Ammon's horn (tissue), 1 donor: ENCODE data around the gene CYSLTR2.
"Not testable (repeated sequence)": the region's sequence is repeated elsewhere in the genome, so short reads cannot be mapped to it uniquely, and the experiment has no call there.

Experiments
- DNase-seq: peaks from one replicate; pipeline ENCODE4 v3.0.0-alpha.2; 2016; ENCODE audit warnings: low spot score

The CYSLTR2 gene

DNA sequence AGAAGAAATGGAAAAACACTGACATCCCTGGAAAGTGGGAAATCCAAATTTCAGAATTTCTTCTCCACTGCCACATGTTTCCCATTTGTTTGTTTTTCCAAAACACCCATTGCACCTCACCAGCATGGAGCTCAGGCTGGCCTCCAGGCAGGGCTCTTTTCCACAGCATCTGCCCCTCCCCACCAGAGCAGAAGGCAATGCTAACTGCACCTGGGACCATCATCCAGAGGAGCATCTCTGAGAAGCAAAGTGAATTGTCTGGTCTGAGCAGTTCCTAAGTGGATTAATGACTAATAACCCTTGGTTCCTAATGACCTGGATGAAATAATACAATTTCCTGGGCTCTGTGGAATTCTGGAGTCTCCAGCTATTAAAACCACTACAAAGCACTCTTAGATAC, 8.8 kb upstream of the CYSLTR2 start:
- no peak for DNase-seq

DNA sequence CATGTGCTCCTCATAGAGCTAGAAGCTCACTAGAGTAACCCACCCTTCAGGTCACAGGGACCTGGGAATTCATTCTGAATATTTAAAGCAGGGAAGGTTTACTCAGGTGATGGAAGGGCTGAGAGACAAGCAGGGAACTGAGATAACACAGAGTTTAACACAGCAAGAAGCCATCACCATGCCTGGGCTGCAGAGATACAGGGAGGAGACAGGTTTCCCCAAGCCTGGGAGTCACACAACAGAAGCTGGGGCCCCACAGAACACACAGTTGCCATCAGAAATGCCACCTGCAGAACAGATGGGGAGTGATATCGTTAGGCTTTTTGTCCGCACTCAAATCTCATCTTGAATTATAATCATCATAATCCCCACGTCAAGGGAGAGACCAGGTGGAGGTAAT, 7.9 kb upstream of the CYSLTR2 start:
- DNase-seq: no peak

DNA sequence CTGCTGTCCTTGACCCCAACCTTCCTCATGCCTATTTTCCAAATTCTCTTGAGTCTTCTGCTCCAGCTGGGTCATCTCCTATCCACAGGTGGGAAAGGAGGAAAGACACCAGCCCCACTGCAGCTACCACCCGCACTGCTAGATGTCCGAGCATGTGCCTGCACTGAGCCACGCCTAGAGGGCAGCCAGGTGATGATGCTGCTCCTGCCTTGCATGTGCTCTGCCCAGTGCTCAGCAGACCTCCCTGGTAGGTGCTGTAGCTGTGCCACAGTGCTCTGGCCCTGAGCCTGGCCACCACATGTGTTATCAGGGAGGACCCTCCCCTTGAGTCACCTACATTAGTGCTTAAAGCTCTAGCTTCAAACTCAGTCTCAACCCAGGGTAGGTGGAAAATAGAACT, 6.9 kb upstream of the CYSLTR2 start:
- DNase-seq: no peak

DNA sequence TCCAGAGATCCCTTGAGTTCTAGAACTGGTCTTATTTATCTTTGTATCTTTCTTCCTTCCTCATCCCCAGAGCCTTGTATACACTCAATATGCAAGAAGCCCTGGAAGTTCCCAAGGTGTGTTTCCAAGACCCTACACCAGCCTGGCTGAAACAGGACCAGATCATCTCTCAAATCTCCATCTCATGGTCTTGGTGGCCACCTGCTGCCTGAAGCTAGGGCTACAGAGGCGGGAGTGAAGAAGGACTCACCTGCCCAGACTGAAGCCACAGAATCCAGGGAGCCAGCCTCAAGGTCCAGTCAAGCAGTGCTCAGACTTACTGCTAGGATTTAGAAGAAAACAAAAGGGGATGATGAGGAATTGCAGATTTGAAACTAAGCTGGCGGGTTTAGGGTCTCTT, 6.1 kb upstream of the CYSLTR2 start:
- DNase-seq: no peak

DNA sequence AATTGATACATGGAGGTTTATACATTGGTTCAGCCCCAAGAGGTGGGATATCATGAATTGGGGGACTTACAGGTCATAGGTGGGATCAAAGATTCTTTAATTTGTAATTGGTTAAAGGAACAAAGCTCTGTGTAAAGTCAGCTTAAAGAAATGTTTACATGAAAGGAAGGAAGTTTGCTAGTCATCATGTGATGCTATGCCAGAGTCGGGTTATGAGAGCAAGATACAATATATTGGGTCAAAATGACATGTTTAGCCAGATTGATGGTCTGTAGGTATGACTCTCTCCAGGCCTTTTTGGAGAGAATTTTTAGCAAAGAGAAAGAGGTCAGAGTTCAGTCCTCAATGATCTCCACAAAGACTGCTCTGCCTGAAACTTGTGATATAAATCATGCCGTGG, 5.3 kb upstream of the CYSLTR2 start:
- DNase-seq: no peak

DNA sequence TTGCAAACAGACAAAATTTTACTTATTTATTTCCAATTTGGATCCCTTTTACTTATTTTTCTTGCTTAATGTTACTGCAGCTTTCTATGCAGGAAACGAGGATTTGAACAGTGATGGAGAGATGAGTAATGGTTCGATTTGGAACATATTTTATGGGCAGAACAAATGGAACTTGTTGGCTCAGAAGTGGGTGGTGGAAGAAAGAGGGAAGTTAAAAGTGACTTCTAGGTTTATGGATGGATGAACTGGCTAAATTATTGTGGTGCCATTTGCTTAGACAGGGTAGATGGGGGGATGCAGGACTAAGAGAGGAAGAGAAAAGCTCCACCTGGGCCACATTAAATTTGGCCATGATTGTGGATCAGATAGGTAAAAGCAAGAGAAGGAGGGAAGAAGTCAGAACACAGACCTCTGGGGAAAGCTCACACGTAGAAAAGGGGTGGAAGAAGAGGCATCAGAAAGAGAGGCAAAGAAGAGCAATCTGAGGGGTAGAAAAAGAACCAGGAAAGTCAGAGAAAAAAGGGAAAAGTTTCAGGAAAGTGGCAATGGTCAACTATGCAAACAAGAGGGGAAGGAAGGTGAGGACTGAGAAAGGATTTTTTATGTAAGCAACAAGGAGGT, 768 bp upstream of the CYSLTR2 start:
- no peak for DNase-seq

DNA sequence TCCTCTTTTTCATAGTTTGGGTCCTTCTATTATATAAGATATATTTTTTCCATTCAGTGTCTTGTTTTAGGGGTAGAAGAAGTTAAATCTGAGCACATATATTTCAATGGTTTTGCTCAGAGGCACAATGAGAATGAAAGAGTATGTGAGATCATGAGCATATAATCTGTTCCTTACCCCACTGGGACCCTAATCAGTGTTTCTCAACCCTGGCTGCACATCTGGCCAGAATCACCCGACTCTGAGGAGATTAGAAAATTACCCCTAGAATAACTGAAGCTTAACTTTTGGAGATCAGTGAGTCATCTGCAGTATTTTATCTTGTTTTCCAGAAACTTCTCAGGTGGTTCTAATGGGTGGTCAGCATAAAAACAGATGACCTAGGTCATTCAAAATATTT, 782 bp downstream of the CYSLTR2 start:
- no peak for DNase-seq

DNA sequence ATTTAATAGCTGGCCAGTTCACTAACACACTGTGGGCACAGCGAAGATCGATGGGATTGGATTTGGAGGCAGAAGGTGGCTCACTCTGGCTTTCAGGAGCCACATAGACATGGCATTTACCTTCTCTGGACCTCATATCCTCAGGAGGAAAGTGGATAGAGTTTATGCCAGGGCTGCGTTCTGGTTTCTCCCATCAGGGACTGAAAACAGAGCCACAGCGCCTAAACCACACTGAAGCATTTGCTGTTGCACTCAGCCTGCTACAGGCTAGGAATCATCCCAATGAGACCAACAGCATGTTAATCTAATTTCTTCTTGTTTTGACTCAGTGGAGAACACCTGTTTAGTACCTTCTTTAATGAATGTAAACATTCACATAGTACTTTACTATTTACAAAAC, 1.6 kb downstream of the CYSLTR2 start:
- no peak for DNase-seq

DNA sequence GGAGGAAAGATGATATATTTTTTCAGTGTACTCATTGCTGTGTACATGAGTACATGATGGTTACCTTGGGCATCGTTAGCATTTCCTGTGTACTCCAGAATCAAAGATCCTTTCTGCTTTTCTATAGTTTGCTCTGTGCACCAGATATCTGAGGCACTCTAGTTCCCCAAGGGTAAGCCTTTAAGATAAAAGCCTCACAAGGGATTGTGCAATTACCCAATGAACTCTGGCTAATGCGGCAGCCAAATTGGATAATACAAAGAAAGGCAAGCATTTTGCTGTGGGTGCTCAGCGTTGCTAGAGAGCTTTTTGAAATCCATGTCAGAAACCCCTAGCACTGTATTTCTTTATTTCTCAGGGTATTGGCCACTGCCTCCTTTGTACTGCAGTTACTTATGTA, 2.9 kb downstream of the CYSLTR2 start:
- no peak for DNase-seq

DNA sequence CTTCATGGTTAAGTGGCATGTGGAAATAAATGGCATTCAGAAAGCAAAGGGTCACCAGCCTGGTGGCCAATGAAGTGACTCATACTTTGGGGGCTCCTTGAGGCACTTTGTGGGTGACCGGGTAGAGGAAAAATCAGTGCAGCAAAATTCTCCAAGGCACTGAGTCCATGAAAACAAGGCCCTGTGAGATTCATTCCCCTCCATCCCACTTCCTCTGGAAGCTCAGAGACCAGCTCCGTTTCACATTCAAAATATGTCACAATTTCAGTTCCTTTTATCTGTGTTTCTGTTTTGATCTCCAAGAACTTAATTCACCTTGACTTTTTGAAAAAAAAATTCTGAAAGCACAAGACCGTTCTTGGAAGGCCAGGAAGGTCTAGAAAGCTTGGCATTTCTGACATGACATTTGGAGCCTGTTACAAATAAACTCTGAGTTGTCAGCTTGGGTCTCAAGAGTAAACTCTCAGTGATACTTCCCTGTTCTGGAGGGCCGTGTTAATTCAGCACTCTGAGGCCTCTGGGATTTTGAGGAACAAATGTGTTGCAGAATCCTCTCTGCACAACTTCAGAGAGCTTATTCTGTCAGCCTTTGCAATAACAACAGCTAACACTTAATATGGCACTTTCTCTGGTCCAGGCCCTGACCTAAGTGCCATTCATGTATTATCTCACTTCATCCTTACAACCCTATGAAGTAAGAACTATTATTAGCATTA, 6.8 kb downstream of the CYSLTR2 start:
- DNase-seq: peak; percentile 52

DNA sequence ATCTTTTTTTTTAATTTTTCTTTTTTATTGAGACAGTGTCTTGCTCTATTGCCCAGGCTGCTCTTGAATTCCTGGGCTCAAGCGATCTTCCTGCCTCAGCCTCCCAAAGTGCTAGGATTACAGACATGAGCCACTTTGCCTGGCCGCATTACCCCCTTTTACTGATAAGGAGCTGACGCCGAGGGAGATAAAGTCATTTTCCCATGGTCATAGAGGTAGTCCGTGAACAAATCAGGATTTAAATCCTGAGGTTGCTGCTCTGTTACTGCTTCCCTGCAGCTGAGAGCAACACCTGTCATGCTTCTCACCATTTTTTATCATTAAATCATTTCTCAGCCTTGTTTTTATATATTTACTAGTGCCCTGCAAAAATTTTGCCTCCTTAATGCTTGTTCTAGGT, 7.4 kb downstream of the CYSLTR2 start:
- DNase-seq: no peak

DNA sequence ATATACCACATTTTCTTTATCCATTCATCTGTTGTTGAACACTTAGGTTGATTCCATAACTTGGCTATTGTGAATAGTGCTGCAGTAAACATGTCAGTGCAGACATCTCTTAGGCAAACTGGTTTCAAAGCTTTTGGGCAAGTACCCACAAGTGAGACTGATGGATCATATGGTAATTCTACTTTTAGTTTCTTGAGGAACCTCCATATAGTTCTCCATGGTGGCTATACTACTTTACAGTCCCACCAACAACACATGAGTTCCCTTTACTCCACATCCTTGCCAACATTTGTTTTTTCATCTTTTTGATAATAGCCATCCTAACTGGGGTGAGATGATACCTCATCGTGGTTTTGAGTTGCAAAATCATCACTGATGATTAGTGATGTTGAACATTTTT, 8.5 kb downstream of the CYSLTR2 start:
- no peak for DNase-seq

DNA sequence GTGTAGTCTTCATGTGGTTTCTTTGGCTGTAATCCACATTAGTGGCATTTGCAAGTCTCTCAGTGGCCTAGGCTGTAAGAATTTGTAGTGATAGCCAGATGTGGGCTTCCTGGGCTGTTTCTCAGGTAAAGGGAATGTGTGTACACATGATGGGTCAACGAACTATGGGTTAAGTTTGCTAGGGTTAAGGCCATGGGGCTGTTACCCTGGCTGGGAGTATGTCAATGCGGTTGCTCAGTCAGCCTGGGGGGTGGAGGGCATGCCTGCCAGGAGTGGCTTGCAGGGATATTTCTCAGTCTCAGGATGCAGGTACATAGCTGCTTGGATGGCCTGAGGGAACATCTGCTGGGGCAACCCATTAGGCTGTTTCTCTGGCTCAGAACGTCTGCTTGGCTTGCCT, 13.4 kb downstream of the CYSLTR2 start:
- DNase-seq: no peak

DNA sequence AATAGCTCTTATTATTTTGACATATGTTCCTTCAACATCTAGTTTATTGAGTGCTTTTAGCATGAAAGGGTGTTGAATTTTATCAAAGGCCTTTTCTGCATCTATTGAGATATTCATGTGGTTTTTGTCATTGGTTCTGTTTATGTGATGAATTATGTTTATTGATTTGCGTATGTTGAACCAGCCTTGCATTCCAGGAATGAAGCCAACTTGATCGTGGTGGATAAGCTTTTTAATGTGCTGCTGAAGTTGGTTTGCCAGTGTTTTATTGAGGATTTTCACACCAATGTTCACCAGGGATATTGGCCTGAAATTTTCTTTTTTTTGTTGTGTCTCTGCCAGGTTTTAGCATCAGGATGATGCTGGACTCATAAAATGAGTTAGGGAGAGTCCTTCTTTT, 17.7 kb downstream of the CYSLTR2 start:
- DNase-seq: not testable (repeated sequence)

DNA sequence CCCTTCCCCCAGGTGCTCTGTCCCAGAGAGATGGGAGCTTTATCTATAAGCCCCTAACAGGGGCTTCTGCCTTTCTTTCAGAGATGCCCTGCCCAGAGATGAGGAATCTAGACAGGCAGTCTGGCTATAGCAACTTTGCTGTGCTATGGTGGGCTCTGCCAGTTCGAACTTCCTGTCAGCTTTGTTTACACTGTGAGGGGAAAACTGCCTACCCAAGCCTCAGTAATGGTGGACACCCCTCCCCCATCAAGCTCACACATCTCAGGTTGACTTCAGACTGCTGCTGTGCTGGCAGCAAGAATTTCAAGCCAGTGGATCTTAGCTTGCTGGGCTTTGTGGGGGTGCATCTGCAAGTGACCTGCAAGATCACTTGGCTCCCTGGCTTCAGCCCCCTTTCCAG, 21.5 kb downstream of the CYSLTR2 start:
- no peak for DNase-seq

DNA sequence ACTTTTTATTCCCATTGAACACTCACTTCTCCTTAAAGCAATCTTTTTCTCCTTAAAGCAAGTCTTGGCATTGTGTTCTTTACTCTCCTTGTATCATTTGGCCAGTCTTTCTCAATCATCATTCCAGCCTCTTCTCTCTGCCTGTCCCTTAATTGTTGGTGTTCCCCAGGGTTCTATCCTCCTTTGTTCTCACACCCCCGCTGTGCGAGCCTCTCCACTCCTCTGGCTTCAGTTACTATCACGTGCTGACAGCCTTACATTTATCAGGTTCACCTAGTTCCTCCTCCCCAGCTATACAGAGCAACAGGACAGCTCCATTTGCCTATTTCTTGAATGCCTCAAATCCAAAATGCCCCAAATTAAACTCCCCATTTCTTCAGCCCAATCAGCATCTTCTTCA, 24.6 kb downstream of the CYSLTR2 start:
- no peak for DNase-seq

DNA sequence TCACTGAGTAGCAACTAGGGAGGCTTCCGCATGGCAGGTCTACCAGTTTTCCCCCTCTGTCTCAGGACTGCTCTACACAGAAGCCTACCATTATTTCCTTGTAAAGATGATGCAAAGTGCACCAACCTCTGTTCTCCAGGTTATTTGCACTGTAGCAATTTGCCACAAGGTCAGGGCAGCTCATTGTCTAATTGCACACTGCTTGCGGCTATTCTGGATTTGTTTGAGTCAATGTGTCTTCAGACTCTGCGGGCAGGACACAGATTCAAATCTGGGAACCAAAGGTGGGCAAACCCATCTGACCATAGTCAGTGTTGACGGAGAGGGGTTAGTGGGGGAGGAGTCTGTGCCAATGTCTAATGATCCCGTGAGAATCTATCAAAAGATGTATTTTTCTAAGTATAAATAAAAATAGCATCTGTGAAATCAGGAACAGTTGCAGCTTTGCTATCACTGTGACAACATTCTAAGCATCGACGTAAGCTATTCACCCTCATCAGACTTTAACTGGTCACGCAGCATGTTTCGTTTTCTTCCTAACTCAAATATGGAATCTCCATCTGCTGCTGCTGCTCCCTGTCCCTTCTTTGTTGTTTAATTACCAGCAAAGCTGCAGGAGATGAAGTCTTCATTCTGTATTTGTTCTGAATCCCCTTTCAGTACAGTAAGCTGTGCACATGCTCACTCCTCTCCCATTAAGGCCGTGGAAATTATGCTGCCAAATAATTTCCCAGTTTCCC, 26.4 kb downstream of the CYSLTR2 start:
- DNase-seq: no peak

DNA sequence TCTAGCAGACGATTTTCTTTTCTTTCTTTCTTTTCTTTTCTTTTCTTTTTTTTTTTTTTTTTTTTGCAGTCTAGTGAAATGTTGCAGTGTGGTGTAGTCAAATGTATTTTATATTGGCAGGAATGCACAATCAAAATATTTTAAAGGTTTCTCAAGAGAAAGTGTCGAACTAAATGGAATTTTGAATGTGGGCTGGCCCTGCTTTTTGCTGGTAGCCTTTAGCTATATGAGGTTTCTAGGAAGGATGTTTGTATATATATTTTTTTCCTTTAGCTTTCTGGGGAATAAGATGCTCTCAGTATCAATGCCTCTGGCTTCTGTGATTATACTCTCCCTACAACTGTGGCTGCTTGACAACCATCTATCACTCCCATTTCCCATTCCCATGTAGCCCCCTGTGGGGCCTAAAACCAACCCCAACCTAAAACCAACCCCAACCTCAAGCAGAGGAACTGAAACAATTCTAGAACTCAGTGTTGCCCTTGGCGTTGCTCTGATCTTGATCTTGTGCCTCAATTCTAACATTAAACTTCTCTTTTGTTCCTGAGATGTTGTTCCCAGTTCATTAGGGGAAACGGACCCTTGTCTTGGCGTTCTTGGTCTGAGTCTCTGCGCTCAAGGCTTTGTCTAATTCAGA, 27.1 kb downstream of the CYSLTR2 start:
- DNase-seq: peak; percentile 22

DNA sequence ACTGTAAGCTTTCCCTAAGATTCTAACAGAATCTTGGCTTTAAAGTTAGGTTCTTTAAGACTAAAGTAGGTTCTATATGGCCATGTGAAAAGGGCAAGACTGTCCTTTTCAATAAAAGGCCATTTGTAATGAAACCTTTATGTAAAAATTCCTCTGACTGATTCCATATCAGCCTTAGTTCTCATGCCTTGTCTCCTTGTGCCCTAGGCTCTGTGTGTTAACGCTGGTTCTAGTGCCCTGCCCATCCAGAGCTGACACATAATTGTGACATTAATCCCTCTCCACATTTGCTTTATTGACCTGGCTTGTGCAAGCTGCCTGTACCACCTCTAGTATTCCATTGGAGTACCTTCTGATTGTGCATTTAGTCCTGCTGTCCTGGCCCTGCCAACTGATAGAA, 28.2 kb downstream of the CYSLTR2 start:
- no peak for DNase-seq

DNA sequence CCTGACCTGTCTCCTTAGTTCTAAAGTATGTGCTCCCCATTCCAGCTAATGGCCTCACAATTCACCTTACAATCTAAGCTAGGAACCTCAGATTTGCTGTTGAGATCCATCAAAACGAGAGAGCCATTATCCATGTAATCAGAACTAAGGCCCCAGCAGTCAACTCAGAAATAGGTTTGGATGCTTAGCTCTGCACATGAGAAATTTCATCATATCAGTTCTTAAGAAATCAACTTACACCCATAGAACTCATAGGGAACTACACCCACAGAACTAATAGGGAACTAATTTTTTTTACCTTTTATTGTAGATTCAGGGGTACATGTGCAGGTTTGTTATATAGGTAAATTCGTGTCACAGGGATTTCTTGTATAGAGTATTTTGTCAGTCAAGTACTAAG, 28.7 kb downstream of the CYSLTR2 start:
- DNase-seq: no peak

DNA sequence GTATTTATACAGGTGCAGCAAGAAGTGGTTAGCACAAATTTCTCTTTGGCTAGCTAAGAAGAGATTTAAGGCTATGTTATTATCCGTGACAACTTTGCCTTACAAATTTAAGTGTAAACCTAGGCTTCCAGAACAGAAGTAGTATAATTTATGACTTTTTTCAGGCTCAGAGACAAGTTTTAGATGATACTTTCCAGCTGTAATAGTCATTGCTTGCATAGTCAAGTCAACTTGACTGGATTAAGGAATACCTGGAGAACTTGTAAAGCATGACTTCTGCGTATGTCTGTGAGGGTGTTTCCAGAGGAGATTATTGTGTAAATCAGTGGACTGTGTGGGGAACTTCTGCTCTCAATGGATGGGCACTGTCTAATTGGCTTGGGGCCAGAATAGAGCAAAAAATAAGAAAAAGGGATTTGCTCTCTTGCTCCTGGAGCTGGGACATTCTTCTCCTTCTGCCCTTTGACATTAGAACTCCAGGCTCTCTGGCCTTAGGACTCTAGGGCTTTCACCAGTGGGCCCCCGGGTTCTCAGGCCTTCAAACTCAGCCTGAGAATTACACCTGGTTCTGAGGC, 33.0 kb downstream of the CYSLTR2 start:
- no peak for DNase-seq

DNA sequence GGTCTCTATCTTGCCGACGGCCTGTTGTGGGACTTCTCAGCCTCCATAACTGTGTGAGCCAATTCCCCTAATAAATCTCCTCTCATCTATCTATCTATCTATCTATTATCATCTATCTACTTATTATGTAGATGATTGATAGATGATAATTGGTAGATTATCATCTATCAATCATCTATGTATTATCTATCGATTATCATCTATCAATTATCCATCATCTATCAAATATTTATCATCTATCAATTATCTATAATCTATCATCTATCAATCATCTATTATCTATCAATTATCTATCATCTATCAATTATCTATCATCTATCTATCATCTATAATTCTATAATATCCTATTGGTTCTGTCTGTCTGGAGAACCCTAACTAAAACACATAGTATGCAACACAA, 33.5 kb downstream of the CYSLTR2 start:
- no peak for DNase-seq

DNA sequence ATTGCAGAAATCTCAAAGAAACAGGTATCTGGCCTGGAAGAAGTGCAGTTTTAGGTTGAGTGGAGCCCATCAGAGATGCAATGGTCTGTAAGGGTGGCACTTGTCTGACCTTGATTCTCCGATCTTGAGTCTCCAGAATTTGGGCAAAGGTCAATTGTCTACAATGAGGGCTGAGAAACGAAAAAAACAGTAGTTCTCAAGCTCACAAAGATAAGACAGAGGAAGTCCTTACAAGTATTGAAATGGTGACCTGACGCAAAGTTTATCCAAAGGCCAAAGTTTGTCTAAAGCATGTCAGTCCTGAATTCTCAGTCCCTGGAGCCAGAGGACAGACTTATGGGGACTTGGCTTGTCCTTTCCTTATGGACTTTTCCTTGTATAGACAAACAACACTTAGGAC, 40.3 kb downstream of the CYSLTR2 start:
- DNase-seq: no peak
